HCT116 (cell line): ENCODE data around the gene ZSWIM6.

ENCODE experiments used
- EGR1 ChIP-seq: IDR thresholded peaks from 2 replicates; pipeline ENCODE4 v1.6.1; 2012; ENCODE audit warnings: low read depth
- TF ChIP-seq, protein P1 (sequence below), 3 experiments: fragments of 200-600 bp in 1 of 3; sonication (generic) in 1 of 3; IDR thresholded peaks in 2 of 3; conservative IDR thresholded peaks in 1 of 3; 2 replicates each; pipeline ENCODE4 v1.5.1; 2012 to 2017; ENCODE audit warnings: low read depth in 2 of 3, low read length in 2 of 3, antibody characterized with exemption in 1 of 3, borderline replicate concordance in 1 of 3, control low read depth in 1 of 3, mild to moderate bottlenecking in 1 of 3, mixed read lengths in 1 of 3, mixed run types in 1 of 3, moderate library complexity in 1 of 3; ENCODE audit not compliant: insufficient read depth in 1 of 3

DNA sequence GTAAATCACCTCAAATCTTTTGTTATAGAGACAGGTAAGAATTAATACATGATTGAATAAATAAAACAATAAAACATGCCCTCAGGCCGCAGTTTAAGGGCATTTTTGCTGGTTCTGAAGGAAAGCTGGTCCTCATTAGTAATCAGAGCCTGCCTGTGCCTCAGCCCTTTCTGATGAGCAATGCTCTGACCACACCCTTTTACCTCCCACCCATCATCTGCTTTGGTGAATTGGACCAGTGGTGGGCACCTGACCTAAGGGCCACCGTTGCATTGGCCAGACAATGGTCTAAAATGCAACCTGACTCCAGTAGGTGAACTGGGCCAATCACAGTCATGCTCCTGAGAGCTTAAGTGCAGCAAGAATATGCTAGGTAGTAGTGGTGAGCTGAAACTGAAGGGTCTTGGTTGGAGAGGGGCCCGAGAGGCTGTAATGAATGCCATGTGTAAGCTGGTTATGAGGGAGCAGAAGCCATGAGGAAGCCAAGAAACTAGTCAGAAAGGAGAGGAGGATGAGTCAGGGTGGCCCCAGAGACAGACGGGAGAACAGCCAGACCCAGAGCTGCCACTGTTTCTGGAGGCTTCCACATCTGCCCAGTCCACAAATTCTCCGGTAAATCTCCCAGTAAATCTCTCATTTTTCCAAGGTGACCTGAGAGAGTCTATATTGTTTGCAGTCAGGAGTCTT, 45.5 kb upstream of the ZSWIM6 start:
- TF ChIP-seq, protein P1, sequence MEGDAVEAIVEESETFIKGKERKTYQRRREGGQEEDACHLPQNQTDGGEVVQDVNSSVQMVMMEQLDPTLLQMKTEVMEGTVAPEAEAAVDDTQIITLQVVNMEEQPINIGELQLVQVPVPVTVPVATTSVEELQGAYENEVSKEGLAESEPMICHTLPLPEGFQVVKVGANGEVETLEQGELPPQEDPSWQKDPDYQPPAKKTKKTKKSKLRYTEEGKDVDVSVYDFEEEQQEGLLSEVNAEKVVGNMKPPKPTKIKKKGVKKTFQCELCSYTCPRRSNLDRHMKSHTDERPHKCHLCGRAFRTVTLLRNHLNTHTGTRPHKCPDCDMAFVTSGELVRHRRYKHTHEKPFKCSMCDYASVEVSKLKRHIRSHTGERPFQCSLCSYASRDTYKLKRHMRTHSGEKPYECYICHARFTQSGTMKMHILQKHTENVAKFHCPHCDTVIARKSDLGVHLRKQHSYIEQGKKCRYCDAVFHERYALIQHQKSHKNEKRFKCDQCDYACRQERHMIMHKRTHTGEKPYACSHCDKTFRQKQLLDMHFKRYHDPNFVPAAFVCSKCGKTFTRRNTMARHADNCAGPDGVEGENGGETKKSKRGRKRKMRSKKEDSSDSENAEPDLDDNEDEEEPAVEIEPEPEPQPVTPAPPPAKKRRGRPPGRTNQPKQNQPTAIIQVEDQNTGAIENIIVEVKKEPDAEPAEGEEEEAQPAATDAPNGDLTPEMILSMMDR (IDR thresholded peaks at IDR 0.05 in 2 of 3, conservative IDR thresholded peaks at IDR 0.05 in 1 of 3; ENCODE audit: borderline replicate concordance in 1 of 3, insufficient read depth in 1 of 3, low read depth in 2 of 3, low read length in 2 of 3), result no peak
- no peak for TF ChIP-seq EGR1
